Tibial nerve (tissue), 4 donors: ENCODE measurements around the gene GNL3. TPM values are rescaled to one million over a fixed set of nuclear protein-coding genes. Genes with fewer than 3 reads are reported as not detected.

Source experiments
- DNase-seq, 2 donors: peaks; one replicate each; pipeline ENCODE4 v3.0.0-alpha.2; 2019; ENCODE audit warnings: low spot score in 2 of 2
- H3K27ac ChIP-seq, 4 donors: fragments of 200-600 bp; sonication (generic) in 3 of 4; one replicate each; pipeline ENCODE4 v1.5.1; 2017 to 2019; ENCODE audit warnings: mild to moderate bottlenecking in 1 of 4
- H3K27me3 ChIP-seq, 2 donors: fragments of 200-600 bp; sonication (generic) in 1 of 2; one replicate each; pipeline versions ENCODE4 v1.5.1 to v1.6.0; 2017 to 2019
- H3K36me3 ChIP-seq, 3 donors: fragments of 200-600 bp; sonication (generic); one replicate each; pipeline ENCODE4 v1.5.1; 2018 to 2019
- H3K4me1 ChIP-seq, 4 donors: fragments of 200-600 bp; sonication (generic) in 3 of 4; one replicate each; pipeline ENCODE4 v1.5.1; 2017 to 2019
- H3K4me3 ChIP-seq, 4 donors: fragments of 200-600 bp; sonication (generic) in 3 of 4; one replicate each; pipeline ENCODE4 v1.5.1; 2017 to 2019; ENCODE audit warnings: mild to moderate bottlenecking in 1 of 4, moderate library complexity in 1 of 4
- H3K9me3 ChIP-seq, 4 donors: fragments of 200-600 bp; sonication (generic) in 3 of 4; one replicate each; pipeline ENCODE4 v1.5.1; 2017 to 2019
- CTCF ChIP-seq, 5 experiments: fragments of 200-600 bp in 3 of 5; fragments of 450-650 bp in 2 of 5; sonication (generic) in 3 of 5; IDR thresholded peaks; one replicate each; pipeline ENCODE4 v1.5.1; 2016 to 2019; ENCODE audit warnings: antibody characterized with exemption in 5 of 5, mild to moderate bottlenecking in 3 of 5, moderate library complexity in 2 of 5
- EP300 ChIP-seq, 2 donors: sonication (generic); formaldehyde crosslinking; IDR thresholded peaks; one replicate each; pipeline ENCODE4 v1.6.1; 2017; ENCODE audit warnings: antibody characterized with exemption in 2 of 2, mild to moderate bottlenecking in 1 of 2
- POLR2A ChIP-seq, 2 donors: fragments of 450-650 bp; IDR thresholded peaks; one replicate each; pipeline ENCODE4 v1.6.1; 2017; ENCODE audit warnings: antibody characterized with exemption in 2 of 2, mild to moderate bottlenecking in 2 of 2, moderate library complexity in 2 of 2
- WGBS, 2 donors: methylation state at CpG; one replicate each; pipeline ENCODE4 v1.1.5; 2018; 5-methylcytosine and 5-hydroxymethylcytosine counted together
- total RNA-seq, 4 donors: library from RNA; depleted of rRNA; stranded (reverse); fragments of >200 nt; gene quantifications; one replicate each; pipeline ENCODE4 v1.1.0, GENCODE V29; 2016

GNL3 gene
- total RNA-seq, 4 donors from 2014 or later, result 44.8 to 57.5 (median 52.6) TPM

DNA sequence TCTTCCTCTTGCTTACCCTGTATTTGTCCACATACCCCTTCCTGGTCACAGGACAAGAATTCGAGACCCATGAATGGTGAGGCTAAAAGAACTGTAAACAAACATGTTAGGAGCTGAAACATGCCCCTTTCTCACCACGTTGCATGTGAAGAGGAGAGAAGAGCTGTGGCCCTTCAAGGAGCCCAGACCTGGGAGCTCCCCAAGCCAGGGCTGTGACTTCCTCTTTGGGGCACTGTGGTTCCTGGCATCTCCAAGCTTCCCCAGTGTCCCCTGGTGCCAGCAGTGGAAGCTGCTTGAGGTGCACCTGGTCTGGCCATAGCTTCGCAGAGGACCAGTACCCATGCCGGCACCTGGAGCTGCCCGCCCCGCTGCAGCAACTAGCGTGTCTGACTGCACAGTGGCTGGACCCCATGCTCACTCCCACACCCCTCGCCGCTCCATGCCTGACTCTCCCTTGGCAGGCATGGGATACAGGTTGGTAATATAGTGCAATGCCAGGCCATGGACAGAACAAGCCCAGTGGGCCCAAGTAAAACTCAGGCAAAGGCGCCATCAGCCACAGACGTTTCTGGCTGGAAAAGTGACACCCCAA is 30.0 kb downstream of the GNL3 start:
- peaks cover 0 to 12% (median 3%) of the 10 kb centered on the region in 4 donors for H3K9me3 ChIP-seq
- H3K27me3 ChIP-seq, result no peaks in the 10 kb centered on the region
- no peak overlapping the region for H3K4me3 ChIP-seq
- peaks cover 0 to 11% (median 0%) of the 10 kb centered on the region in 4 donors for H3K4me1 ChIP-seq
- no peak for DNase-seq
- 82 to 99% methylated on average over 6 to 11 of the region's 11 CpGs for WGBS, 2 donors
- no peak overlapping the region for H3K27ac ChIP-seq
- peaks cover 0 to 49% (median 0%) of the 10 kb centered on the region in 3 donors for H3K36me3 ChIP-seq
- TF ChIP-seq EP300 (IDR thresholded peaks at IDR 0.05), result no peak
- no peak for TF ChIP-seq POLR2A (IDR thresholded peaks at IDR 0.05)
- TF ChIP-seq CTCF (IDR thresholded peaks at IDR 0.05), result no peak

DNA sequence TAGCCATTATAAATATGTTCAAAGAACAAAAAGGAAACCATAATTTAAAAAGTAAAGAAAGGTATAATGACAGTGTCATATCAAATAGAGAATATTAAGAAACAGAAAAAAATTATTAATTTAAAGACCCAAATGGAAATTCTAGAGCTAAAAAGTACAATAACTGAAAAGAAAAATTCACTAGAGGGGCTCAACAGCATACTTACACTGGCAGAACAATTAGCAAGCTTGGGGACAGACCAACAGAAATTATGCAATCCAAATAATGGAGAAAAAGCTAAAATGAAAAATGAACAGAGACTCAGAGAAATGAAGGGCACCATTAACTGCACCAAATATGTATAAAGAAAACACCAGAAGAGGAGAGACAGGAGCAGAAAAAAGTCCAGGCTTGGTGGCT is 33.8 kb downstream of the GNL3 start:
- Histone ChIP-seq H3K27ac (no peak overlapping the region), H3K4me3 (no peak overlapping the region), H3K9me3 (peaks cover 0 to 12% (median 3%) of the 10 kb centered on the region in 4 donors), H3K27me3 (no peaks in the 10 kb centered on the region), H3K36me3 (peaks cover 0 to 65% (median 0%) of the 10 kb centered on the region in 3 donors), H3K4me1 (peaks cover 0 to 6% (median 0%) of the 10 kb centered on the region in 4 donors)
- no peak for DNase-seq
- TF ChIP-seq POLR2A (IDR thresholded peaks at IDR 0.05), result no peak
- no peak for TF ChIP-seq EP300 (IDR thresholded peaks at IDR 0.05)

GRCh38 chr3:52721002-52721729 is 35.3 kb downstream of the GNL3 start:
- Histone ChIP-seq H3K9me3 (peaks cover 0 to 12% (median 3%) of the 10 kb centered on the region in 4 donors), H3K4me1 (no peaks in the 10 kb centered on the region), H3K36me3 (peaks cover 0 to 61% (median 0%) of the 10 kb centered on the region in 3 donors), H3K4me3 (no peak overlapping the region), H3K27me3 (no peaks in the 10 kb centered on the region), H3K27ac (no peak overlapping the region)
- no peak for DNase-seq
- 80 to 84% methylated on average over 6 of the region's 6 CpGs for WGBS, 2 donors
- TF ChIP-seq CTCF (IDR thresholded peaks at IDR 0.05), result no peak
- TF ChIP-seq EP300 (IDR thresholded peaks at IDR 0.05), result no peak
- no peak for TF ChIP-seq POLR2A (IDR thresholded peaks at IDR 0.05)

DNA sequence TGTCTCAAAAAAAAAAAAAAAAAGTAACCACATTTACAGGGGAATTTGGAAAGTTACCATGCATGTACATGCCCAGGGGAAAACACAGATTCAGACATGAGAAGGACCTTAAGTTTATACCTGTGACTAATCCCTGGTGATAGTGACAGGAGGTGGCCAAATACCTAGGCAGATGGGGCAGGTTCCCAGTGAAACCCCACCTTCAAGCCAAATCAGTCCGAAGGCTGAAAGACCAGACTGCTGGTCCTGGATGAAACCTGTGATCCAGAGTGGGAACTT is 35.8 kb downstream of the GNL3 start:
- DNase-seq, result no peak
- 100% methylated on average over 1 of the region's 1 CpG for WGBS, 2 donors
- Histone ChIP-seq H3K4me3 (no peak overlapping the region), H3K27me3 (no peaks in the 10 kb centered on the region), H3K27ac (no peak overlapping the region), H3K36me3 (peaks cover 0 to 63% (median 0%) of the 10 kb centered on the region in 3 donors), H3K9me3 (peaks cover 0 to 12% (median 3%) of the 10 kb centered on the region in 4 donors), H3K4me1 (no peaks in the 10 kb centered on the region)
- TF ChIP-seq CTCF (IDR thresholded peaks at IDR 0.05) (no peak), POLR2A (IDR thresholded peaks at IDR 0.05) (no peak), EP300 (IDR thresholded peaks at IDR 0.05) (no peak)

GRCh38 chr3:52722491-52722890 is 36.7 kb downstream of the GNL3 start:
- Histone ChIP-seq H3K36me3 (peaks cover 0 to 66% (median 0%) of the 10 kb centered on the region in 3 donors), H3K9me3 (peaks cover 0 to 12% (median 3%) of the 10 kb centered on the region in 4 donors), H3K4me3 (no peak overlapping the region), H3K27ac (no peak overlapping the region), H3K4me1 (no peaks in the 10 kb centered on the region), H3K27me3 (no peaks in the 10 kb centered on the region)
- no peak for DNase-seq
- WGBS, 2 donors, result 93 to 95% methylated on average over 7 of the region's 7 CpGs
- TF ChIP-seq EP300 (IDR thresholded peaks at IDR 0.05) (no peak), CTCF (IDR thresholded peaks at IDR 0.05) (no peak), POLR2A (IDR thresholded peaks at IDR 0.05) (no peak)
